Hypothalamus (tissue), 51 donors: ENCODE data around the gene TBL3.
A peak's percentile ranks its signal among the peaks of the same experiment; 100 is the strongest.
"Not testable (repeated sequence)": the region's sequence is repeated elsewhere in the genome, so short reads cannot be mapped to it uniquely, and the experiment has no call there.

ENCODE experiments used
- DNase-seq, 51 donors: peaks; one replicate each; lab custom pipeline; 2025; lab: John Stamatoyannopoulos, UW

The TBL3 gene

GRCh38 chr16:1971796-1972489, at the start of gene TBL3:
TSS of gene TBL3 (plus strand) at chr16:1972053. CDS start at chr16:1972165, 112 bp downstream.
- peak; percentile 63 to 97 (median 89) for DNase-seq

- no peak for DNase-seq
Measured at GRCh38 chr16:1922357-1922756, 49.5 kb upstream of the TBL3 start.

- no peak for DNase-seq
Measured at GRCh38 chr16:1923299-1924034, 48.4 kb upstream of the TBL3 start.

GRCh38 chr16:1924095-1924494, 47.8 kb upstream of the TBL3 start:
- DNase-seq: no peak

- DNase-seq: no peak
Measured at GRCh38 chr16:1926271-1926670, 45.6 kb upstream of the TBL3 start.

- DNase-seq: peak in 3 of 51 donors; percentile 20 to 43 (median 23)
Measured at GRCh38 chr16:1929105-1929504, 42.7 kb upstream of the TBL3 start.

- peak; percentile 13 to 94 (median 77) for DNase-seq
Measured at GRCh38 chr16:1929578-1930337, 42.1 kb upstream of the TBL3 start.

- DNase-seq: no peak
Measured at GRCh38 chr16:1930338-1930720, 41.5 kb upstream of the TBL3 start.

GRCh38 chr16:1932050-1933028, 39.5 kb upstream of the TBL3 start:
- peak in 1 of 51 donors; percentile 4 for DNase-seq

GRCh38 chr16:1933097-1933661, 38.7 kb upstream of the TBL3 start:
- no peak for DNase-seq

GRCh38 chr16:1936945-1937479, 34.8 kb upstream of the TBL3 start:
- DNase-seq: no peak

- peak in 2 of 51 donors; percentile 15 to 18 for DNase-seq
Measured at GRCh38 chr16:1938316-1938715, 33.5 kb upstream of the TBL3 start.

- DNase-seq: no peak
Measured at GRCh38 chr16:1938910-1939309, 32.9 kb upstream of the TBL3 start.

- DNase-seq: not testable (repeated sequence)
Measured at GRCh38 chr16:1939833-1940232, 32.0 kb upstream of the TBL3 start.

- DNase-seq: no peak
Measured at GRCh38 chr16:1940273-1941161, 31.3 kb upstream of the TBL3 start.

- no peak for DNase-seq
Measured at GRCh38 chr16:1941162-1942046, 30.4 kb upstream of the TBL3 start.

- peak in 2 of 51 donors; percentile 6 to 12 for DNase-seq
Measured at GRCh38 chr16:1942047-1942809, 29.6 kb upstream of the TBL3 start.
